Fibroblast of mammary gland (primary cell): ENCODE results near the gene GPC6.

Experiments
- DNase-seq: peaks from one replicate; pipeline ENCODE4 v3.0.0-alpha.2; 2010; ENCODE audit warnings: low read depth
- H3K4me3 ChIP-seq: 2 replicates; pipeline ENCODE4 v1.5.1; 2011; ENCODE audit warnings: low read depth, mild to moderate bottlenecking, low read length, moderate library complexity; ENCODE audit not compliant: control insufficient read depth
- TF ChIP-seq, protein P1 (sequence below): conservative IDR thresholded peaks from 2 replicates; pipeline ENCODE4 v1.5.1; 2011; ENCODE audit warnings: low read depth, low read length, inconsistent platforms; ENCODE audit not compliant: control insufficient read depth, insufficient read depth

GPC6 gene

DNA sequence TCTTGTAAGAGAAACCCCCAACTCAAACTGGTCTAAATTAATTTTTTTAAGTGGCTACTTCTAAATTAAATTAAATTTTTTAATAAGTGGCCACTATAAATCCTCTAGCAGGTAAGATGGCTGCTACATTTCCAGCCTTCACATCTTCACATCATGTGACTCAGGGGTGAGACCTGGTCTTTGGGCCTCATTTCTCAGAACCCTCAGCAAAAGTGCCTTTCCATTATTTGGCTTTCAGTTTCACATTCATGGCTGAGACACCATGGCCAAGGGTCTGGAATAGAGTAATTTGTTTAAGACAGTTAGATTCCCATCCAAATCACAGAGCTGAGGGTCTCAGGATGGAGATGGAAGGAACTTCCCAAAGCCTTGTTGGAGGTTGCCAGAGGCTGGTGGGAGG is 1205.4 kb downstream of the GPC6 start:
- no peak for DNase-seq
- TF ChIP-seq, protein P1, sequence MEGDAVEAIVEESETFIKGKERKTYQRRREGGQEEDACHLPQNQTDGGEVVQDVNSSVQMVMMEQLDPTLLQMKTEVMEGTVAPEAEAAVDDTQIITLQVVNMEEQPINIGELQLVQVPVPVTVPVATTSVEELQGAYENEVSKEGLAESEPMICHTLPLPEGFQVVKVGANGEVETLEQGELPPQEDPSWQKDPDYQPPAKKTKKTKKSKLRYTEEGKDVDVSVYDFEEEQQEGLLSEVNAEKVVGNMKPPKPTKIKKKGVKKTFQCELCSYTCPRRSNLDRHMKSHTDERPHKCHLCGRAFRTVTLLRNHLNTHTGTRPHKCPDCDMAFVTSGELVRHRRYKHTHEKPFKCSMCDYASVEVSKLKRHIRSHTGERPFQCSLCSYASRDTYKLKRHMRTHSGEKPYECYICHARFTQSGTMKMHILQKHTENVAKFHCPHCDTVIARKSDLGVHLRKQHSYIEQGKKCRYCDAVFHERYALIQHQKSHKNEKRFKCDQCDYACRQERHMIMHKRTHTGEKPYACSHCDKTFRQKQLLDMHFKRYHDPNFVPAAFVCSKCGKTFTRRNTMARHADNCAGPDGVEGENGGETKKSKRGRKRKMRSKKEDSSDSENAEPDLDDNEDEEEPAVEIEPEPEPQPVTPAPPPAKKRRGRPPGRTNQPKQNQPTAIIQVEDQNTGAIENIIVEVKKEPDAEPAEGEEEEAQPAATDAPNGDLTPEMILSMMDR: no peak
- H3K4me3 ChIP-seq: no peak overlapping the region

DNA sequence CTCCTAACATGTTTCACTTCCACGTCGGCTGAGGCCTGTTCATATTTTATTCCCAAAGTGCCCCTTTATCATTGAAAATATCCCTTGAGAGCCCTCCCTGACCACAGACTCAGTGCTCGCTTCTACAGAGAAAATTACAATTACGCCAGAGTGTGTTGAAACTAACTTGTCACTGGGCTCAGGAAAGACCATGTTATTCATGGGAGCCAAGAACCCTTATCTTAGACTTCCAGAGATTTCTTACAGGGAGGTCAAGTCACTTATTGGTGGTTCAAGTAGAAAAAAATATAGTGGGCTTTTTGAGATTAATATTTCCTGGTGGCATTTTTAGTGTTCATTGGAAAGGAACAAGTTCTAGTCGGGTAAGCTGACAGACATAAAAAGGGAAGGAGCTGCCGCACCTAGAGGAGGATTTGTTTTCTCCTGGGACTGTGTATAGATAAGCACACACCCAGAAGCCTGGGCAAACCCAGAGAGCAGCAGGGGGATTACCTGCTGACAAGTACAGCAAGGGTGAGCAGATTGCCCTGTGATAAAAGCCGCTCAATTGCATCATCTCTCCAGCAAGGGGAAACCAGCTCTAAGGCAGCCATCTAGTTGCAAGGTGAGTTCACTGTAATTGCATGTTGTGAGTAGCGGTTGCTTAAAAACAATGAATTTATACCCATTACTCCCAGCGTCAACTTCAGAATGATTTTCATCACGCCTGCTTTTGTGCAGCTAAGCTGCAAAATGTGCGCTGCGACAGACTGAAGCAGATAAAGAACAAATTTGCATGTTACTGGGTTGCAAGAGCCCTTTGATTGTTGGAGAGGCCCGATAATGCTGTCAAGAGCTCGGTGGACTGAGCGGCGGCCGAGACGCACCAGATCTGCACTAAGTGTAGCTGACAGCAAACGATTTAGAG is 1206.7 kb downstream of the GPC6 start:
- H3K4me3 ChIP-seq: no peak overlapping the region
- no peak for DNase-seq
- TF ChIP-seq, protein P1: no peak

DNA sequence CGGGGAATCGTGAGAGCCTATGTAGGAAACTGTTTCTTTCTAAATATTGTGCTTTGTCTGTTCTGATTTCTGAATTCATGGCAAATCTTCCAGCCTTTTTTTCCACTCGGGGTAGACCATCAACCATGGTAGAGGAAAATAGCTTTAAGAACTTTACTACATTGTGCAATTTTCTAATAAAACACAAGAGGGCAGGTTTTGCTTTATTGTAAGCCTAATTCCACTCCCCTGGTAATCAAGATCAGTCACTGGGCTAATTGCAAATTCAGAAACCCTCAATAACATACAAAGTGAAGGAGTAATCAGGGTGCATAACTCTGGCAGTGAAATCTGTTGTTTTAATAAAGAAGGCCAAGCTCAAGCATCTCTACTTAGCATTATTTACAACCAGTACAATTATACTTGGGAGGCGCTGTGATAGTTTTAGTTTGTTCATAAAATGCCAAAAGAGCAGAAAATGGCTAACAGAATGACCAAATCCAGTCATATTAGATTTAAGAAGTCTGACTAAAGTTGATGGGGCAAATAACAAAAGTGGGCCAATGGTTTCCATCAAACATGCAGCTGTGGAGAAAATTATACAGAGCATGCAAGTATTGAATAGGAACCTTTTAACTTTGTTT is 1209.1 kb downstream of the GPC6 start:
- peak; percentile 72 for DNase-seq
- TF ChIP-seq, protein P1: peak; percentile 65
- no peak overlapping the region for H3K4me3 ChIP-seq

DNA sequence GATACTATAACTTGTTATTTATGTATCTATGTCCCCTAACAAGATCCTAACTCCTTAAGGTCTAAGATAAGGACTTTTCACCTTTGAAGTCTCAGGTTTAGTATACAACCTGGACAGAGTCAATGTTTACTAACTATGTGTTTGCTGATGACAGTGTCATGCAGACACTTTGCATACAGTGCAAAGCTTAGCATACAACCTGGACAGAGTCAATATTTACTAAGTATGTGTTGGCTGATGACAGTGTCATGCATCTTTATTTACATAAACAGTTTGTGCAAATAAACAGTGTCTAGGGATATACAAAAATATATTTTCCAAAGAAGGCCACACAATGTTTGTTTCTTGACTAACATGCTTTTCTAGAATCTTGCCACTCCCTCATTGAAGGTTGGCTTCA is 1218.2 kb downstream of the GPC6 start:
- no peak overlapping the region for H3K4me3 ChIP-seq
- TF ChIP-seq, protein P1: no peak
- DNase-seq: no peak

DNA sequence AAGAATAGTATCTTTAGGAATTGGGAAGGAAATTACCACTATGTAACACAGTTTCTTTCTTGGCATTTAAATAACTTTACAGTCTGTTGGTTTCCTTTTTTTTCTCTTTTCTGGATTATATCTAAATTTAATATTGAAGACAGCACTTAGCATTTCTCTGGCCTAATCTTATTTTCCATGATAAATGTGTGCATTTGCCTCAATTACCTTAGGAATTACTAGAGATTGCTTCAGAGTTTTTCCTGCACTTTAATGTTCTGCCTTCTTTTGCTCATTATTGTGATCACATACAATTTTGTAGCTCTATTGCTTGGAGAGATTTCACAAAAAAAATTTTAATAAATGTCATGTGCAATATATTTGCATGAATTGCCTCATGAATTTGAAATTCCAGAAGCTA is 1227.7 kb downstream of the GPC6 start:
- TF ChIP-seq, protein P1: no peak
- no peak for DNase-seq
- no peak overlapping the region for H3K4me3 ChIP-seq

DNA sequence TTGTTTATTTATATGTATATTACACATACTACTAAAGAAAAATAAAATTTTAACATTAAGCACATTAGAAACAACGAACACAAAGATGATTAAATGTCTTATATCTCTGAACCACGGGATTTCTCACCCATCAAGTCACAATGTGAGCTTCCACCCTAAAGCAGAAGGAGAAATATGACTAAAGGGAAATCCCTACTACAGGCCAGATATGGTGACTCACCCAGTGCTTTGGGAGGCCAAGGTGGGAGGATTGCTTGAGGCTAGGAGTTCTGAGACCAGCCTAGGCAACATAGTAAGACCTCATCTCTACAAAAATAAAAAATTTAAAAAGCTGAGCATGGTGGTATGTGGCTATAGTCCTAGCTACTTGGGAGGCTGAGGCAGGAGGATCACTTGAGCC is 1228.3 kb downstream of the GPC6 start:
- DNase-seq: peak; percentile 42
- TF ChIP-seq, protein P1: no peak
- H3K4me3 ChIP-seq: no peak overlapping the region
